GM12873 (cell line): ENCODE results near the gene AGMAT.

Experiments used
- TF ChIP-seq, protein P1 (sequence below): IDR thresholded peaks from 2 replicates; pipeline ENCODE4 v1.5.1; 2012; ENCODE audit warnings: low read depth, mild to moderate bottlenecking, moderate library complexity, low read length, control low read depth; ENCODE audit not compliant: insufficient read depth; ENCODE audit errors: missing control alignments

AGMAT gene

DNA sequence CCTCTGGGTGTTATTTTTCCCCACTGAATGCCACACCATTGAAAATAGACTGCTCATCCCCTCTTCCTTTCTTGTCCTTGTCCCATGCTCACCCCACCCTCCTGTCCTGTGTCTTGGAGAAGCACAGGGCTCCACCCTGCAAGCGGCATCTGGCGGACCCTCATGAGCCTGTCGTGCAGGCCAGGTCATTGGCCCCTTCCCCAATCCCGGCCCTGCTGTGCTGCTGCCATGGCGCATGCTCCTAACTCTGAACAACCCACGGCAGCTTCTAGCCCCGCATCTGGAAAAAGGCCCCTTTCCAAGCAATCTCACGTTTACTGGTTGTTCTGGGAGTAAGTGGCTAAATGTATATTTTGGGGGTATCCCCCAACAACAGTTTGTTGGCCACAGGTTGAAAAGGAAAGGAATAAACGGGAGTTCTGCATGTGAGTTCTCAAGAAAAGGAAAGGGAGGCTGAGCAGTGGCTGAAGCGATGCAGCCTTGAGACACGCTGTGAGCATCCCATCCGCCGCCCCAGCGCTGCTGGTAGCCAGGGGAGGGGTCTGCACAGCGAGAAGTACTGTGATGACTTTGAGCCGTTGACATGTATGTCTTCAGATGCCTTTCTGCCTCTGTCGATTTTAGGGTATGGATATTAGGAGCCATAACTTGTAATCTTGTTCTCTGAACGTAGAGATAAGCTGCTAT, 16.3 kb downstream of the AGMAT start:
- TF ChIP-seq, protein P1, sequence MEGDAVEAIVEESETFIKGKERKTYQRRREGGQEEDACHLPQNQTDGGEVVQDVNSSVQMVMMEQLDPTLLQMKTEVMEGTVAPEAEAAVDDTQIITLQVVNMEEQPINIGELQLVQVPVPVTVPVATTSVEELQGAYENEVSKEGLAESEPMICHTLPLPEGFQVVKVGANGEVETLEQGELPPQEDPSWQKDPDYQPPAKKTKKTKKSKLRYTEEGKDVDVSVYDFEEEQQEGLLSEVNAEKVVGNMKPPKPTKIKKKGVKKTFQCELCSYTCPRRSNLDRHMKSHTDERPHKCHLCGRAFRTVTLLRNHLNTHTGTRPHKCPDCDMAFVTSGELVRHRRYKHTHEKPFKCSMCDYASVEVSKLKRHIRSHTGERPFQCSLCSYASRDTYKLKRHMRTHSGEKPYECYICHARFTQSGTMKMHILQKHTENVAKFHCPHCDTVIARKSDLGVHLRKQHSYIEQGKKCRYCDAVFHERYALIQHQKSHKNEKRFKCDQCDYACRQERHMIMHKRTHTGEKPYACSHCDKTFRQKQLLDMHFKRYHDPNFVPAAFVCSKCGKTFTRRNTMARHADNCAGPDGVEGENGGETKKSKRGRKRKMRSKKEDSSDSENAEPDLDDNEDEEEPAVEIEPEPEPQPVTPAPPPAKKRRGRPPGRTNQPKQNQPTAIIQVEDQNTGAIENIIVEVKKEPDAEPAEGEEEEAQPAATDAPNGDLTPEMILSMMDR, result no peak

DNA sequence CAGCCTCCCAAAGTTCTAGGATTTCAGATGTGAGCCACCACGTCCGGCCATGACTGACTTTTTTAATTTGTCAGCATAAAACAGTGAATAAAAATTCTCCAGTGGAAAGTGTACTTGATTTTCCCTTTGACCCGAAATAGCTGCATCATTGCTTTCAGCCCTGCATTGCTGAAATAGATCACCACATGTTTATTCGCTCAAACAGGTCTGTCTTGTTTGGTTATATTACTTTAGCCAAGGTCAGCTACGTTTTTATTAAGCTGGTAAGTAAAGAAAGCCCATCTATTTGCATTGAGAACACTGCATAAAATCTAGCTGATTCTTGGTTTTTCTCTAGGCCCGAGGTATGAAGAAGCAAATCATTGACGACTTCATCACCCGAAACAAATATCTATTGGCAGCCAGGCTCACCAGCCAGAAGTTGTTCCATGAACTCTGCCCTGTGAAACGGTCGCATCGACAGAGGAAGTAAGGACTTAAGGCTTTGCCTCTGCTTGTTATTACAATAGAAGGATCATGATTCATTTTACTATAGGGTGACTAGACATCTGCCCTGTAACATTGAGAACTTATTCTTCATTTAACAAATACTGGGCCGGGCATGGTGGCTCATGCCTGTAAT, 25.6 kb downstream of the AGMAT start:
- TF ChIP-seq, protein P1, result no peak

DNA sequence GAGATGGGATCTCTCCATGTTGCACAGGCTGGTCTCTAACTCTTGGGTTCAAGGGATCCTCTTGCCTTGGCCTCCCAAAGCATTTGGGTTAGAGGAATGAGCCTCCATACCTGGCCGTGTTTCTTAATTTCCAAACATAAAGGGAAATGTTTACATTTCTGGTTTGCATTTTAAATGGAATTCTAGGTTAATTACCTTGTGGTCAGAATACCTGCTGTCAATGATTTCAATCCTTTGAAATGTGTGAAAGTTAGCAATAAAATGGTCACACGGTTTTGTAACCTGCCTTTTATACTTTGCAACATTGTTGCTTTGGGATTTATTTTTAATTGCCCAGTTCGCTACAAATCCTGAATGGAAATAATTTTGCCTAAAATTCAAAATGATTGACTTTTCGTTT, 26.3 kb downstream of the AGMAT start:
- TF ChIP-seq, protein P1, result no peak

DNA sequence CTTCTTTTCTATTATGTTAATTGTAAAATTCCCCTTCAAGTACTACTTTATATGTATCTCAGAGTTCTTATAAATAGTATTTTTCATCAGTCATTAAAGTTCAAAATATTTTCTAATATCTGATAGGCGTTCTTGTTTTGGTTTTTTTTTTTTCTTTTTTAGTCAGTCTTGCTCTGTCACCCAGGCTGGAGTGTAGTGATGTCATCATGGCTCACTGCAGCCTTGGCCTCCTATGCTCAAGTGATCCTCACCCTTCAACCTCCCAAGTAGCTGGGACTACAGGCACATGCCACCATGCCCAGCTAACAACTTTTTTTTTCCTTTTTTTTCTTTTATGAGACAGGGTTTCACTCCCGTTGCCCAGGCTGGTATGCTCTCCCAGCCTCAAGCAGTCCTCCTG, 27.3 kb downstream of the AGMAT start:
- TF ChIP-seq, protein P1, result no peak

DNA sequence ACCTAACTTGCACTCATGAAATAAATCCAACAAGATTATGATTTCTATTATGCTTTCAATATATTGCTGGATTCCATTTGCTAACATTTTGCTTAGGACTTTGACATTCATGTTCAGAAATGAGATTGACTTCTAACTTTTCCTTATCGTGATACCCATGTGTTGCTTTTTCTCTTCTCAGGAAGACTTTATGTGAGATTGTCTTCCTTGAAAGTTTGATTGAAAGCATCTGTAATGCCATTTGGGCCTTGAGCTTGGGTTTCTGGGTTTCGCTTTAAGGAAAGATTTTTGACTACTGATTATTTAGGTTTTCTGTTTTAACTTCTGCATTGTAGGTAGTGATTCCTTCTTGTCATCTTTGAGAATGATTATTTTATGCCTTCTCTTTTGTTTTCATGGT, 27.8 kb downstream of the AGMAT start:
- TF ChIP-seq, protein P1, result no peak

DNA sequence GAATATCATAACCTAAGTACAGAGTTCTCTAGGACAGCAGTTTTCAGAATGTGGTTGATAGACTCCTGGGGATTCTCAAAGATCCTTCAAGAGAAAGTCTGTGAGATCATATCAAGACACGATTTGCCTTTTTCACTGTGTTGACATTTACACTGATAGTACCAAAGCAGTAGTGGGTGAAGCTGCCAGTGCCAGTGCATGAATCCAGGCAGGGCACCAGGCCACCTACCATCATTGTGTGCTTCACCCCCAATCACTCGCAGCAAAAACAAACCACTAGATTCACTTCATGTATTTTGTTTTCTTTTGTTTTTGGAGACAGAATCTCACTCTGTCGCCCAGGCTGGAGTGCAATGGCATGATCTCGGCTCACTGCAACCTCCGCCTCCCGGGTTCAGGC, 34.3 kb downstream of the AGMAT start:
- TF ChIP-seq, protein P1, result no peak

DNA sequence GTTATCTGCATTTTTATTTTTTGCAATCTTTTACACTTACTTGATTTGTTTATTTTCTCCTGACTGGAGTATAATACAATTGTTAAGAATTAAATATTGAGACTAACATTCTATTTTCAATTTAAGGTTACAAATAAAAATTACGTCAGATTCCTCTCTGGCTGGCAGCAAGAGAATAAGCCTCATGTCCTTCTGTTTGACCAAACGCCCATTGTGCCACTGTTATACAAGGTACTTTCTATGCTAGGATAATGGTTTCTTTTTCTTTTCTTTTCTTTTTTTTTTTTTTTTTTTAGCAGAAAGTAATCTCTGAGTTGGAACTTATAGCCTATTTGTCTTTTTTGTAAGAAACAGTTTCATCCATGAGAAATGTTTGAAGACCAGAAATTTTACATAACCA, 38.2 kb downstream of the AGMAT start:
- TF ChIP-seq, protein P1, result no peak
